GM18526 (cell line): ENCODE data around the gene S100P.

Experiments used
- POLR2A ChIP-seq: IDR thresholded peaks from 3 replicates; pipeline ENCODE4 v1.6.1; 2011; ENCODE audit not compliant: insufficient read length; ENCODE audit errors: extremely low read depth

Gene S100P

GRCh38 chr4:6710282-6710681, 16.6 kb downstream of the S100P start:
- TF ChIP-seq POLR2A = no peak

GRCh38 chr4:6710996-6711395, 17.3 kb downstream of the S100P start:
- no peak for TF ChIP-seq POLR2A

- no peak for TF ChIP-seq POLR2A
Observed at GRCh38 chr4:6714954-6715353, 21.3 kb downstream of the S100P start.

DNA sequence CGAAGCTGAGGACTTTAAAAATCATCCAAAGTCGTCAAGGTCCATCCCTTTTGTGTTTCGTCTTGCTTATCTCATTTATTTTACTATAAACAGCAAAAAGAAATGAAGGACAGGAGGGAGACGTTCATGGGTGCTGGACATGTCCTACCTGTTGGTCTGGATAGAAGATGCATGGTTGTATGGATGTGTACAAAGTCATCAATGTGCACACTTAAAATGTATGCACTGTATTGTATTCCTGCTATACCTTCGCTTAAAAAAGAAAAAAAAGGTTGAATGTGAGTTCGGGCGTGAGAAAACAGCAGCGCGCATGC, 22.0 kb downstream of the S100P start:
- TF ChIP-seq POLR2A = no peak

DNA sequence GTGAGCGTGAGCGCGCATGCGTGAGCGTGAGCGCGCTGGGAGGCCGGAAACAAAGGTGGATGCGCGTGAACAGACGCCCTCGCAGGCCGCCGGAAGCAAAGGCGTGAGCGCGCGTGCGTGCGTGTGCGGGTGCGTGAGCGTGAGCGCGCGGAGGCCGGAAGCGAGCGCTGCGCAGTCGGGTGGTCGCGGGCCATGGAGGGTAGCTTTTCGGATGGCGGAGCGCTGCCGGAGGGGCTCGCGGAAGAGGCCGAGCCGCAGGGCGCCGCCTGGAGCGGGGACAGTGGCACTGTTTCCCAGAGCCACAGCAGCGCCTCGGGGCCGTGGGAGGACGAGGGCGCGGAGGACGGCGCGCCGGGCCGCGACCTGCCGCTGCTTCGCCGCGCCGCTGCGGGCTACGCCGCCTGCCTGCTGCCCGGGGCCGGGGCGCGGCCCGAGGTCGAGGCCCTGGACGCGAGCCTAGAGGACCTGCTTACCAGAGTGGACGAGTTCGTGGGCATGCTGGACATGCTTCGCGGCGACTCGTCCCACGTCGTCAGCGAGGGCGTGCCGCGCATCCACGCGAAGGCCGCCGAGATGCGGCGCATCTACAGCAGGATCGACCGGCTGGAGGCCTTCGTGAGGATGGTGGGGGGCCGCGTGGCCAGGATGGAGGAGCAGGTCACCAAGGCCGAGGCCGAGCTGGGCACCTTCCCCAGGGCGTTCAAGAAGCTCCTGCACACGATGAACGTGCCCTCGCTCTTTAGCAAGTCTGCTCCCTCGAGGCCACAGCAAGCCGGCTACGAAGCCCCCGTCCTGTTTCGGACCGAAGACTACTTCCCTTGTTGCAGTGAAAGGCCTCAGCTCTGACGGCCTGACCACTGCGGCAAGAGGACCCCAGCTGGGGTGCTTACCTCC, 22.6 kb downstream of the S100P start, which contains the start of gene BLOC1S4:
Gene BLOC1S4 (plus strand): TSS at position 157 of the 894 bp plus-strand sequence. CDS start 36 bp downstream, at position 193.
- peak; percentile 89 for TF ChIP-seq POLR2A

- no peak for TF ChIP-seq POLR2A
Observed at GRCh38 chr4:6716958-6717655, 23.4 kb downstream of the S100P start.

DNA sequence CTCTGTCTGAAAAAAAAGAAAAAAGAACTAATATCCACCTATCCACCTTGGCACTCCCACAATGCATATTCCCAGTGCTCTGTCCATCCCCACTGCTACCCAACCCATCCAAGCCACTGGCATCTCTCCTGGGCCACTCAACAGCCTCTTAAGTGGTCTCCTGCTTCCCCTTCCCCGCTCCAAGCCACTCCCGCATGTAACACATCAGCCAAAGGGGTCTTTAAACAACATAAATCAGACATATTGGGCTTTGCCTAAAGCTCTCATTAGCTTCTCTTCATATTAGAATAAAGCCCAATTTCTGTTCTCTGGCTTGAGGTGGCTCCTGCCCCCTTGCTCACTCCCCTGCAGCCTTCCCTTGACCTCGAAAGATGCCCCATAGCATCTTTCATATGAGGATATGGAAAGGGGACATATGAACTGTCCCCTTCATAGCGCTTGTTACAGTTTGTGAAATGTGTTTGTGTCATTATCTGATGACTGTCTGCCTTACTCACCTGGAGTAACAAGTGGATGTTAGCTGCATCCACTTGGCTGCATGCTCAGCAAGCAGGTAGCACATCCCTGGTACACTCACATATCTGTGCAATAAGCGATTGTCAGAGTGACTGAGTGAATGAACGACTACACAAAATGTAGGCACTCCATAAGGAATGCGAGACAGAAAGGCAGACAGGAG, 25.4 kb downstream of the S100P start:
- TF ChIP-seq POLR2A = no peak

DNA sequence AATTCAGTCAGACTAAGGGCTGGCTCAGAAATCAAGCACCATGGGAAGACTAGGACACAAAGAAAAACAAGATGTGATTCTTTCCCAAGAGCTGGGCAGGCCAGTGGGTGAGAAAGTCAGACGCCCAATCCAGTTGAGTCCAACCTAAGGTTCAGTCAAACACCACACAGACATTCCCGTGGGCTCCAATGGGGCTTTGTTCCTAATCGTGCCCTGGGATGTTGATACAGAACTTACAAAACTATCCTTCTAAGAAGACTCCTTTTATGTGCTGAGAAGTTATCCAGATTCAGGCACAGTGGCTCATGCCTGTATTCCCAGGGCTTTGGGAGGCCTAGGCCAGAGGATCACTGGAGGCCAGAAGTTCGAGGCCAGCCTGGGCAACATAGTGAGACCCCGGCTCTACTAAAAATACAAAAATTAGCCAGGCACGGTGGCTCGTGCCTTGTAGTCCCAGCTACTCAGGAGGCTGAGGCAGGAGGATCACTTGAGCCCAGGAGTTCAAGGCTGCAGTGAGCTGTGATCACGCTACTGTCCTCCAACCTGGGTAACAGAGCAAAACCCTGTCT, 26.0 kb downstream of the S100P start:
- no peak for TF ChIP-seq POLR2A

DNA sequence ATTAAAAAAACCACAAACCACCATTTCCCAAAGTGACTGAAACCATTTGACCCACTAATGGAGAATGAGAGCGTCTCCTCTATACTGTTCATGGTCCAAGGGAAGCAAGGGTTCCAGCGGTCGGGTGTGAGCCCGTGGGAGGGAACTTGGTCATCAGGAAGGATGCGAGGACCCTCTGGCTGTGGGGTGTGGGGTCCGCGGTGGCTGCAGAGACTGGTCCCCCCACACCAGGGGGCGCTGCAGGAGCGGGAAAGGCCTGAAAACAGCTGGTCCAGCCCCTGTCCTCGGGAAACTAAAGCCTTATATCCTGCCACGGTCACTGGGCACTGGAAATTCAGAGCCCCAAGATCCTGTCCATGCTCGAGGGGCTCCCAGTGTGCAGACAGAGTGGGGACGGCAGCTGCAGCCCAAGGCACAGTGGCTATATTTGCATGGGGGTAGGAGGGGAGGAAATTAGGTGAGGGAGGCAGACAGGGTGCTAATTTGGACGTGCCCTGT, 26.6 kb downstream of the S100P start:
- TF ChIP-seq POLR2A = no peak

DNA sequence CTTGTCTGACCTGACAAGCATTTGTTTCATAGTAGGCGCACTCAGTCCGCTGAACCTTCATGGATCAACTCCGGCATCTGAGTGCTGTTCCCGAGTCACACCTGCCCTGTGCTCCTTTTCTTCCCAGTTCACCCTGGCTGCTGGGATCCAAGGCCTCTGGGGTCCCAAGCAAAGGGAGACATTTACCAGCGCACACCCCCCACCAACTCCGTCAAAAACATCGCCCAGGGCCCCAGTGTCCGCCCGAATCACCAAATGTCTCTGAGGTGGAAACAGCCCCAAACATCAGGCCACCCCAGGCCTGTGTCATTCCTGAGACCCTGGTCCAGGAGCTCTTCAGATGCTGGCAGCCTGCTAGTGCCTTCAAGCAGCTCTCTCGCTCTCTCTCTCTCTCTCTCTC, 27.4 kb downstream of the S100P start:
- no peak for TF ChIP-seq POLR2A

DNA sequence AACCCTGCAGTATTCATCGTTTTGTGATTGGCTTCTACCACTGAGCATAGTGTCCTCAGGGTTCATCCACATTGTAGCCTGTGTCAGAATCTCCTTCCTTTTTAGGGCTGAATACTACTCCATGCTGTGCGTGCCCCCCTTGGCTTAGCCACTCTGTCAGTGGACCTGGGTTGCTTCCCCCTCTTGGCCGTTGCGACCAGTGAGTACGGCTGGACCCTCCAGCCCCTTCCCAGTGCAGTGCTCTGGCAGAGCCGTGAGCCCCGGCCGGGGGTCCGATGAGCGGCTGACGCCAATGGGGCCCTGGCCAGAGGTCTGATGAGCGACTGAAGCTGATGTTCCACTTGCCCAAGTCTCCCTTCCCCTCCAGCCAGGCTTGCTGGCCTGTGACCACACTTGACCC, 29.2 kb downstream of the S100P start:
- TF ChIP-seq POLR2A = no peak

DNA sequence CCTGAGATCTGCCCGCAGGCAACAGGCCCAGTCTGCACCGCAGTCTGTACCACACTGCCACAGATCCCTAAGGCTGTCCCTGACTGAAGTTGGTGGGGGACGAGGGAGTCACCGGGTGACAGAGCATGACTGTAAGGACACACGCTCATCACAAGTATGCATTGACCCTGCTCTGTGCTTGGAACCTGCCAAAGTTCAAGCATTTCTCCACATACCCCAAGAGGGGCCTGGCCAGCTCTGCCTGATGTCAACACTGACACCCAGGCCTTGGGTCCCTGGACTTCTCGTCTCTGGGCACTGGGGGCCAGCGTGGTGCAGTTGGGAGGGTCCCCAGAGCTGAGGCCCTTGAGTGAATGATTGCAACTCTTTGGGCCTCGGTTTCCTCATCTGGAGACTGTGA, 30.2 kb downstream of the S100P start:
- no peak for TF ChIP-seq POLR2A

DNA sequence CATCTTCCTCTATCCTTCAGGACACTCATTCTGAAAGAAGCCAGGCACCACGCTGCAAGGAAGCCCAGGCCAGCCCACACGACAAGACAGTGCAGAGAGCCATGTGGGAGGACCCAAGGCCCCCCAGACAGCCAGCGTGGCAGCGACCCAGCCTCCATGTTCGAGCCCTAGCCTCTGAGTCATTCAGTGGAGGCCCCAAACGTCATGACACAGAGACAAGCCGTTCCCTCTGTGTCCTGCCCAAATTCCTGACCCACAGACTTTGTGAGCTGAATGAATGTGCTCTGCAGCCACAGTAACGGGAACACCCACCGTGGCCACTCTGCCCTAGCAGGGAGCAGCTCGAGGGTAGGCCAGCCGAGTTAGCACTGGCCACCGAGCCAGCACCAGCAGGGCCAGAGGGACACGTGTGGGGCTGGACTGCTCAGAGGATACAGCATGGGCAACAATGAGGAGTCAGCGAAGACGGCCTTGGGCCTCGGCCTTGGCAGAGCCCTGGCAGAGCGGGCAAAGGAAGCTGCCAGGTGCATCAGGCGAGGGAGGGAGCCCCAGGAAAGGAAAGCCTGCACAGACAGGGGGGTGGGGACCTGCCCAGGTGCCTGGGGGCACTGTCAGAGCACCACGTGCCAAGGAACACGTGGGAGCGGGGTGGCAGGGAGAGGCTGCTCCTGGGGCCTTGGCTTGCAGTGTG, 30.9 kb downstream of the S100P start:
- TF ChIP-seq POLR2A = no peak

DNA sequence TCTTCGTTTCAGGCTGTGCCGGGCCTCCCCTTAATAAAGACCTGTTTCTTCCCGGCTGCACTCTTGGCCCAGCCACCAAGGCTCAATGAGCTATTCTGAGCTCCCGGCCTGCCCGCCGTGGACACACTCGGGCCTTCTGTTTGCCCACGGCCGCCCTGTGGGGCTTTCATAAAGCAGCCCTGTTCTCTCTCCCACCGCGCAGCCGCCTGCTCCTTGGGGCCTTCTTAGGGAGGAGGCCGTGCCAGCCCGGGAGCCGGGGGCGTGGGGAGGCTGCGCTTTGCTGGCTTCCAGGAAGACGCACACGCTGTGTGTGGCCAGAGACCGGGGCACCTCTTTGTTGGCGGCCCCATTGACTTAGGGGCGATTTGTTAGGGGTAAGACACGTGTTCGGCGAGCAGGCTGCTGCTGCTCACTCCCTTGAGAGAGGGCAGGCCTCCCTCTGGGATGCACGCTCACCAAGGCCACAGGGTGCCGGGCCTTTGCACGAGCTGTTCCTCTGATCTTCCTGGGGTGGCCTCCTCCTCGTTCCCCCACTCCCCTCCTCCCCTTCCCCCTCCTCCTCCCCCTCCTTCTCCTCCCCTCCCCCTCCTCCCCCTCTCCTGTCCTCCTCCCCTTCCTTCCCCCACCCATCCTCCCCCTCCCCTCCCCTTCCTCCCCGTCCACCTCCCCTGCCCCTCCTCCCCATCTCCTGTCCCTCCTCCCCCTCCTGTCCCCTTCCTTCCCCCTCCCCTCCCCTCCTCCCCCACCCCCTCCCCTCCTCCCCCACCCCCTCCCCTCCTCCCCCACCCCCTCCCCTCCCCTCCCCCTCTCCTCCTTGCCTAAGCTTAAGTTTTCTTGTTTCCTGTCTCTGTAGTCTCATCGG, 33.6 kb downstream of the S100P start:
- TF ChIP-seq POLR2A = no peak
